ENCODE measurements around the gene VCL. TPM values are rescaled to one million over a fixed set of nuclear protein-coding genes. Genes with fewer than 3 reads are reported as not detected.

VCL gene
- total RNA-seq, 1 experiment from 2014 or later: 176 TPM

DNA sequence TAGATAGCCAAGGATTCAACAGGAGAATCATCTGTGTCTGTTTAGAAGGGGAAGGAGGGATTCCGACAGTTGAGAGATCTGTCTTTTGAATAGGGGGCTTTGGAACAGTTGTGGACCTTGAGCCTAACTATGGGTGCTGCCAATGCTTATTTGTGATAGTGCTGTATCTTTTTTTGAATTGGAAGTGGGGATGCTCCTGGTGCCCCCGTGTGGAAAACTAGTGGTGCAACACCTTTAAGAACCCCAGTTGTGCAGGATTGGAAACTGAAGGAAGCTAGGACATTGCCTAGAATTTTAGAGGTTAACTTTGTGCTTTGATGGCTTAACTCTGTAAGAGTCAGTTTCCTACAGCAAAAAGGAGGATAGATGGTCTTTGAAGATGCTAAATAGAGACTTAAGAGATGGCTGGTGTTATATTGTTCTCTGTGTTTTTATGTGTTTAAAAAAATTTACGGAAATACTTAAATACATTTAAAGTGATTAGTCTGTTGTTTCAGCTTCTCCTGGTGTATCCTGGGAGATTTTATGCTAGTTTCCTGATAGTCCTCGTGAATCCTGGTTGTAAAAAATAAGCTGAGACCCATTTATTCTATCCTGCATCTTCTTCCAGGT lies 83.4 kb downstream of the VCL start:
- H3K36me3 ChIP-seq (ENCODE audit: insufficient read depth, low read length, poor library complexity, severe bottlenecking): peaks cover 15% of the 10 kb centered on the region

GRCh38 chr10:74081941-74082718 lies 84.2 kb downstream of the VCL start:
- POLR2A ChIA-PET (ENCODE audit: low non-redundant PET): no interaction called here
- H3K4me3 ChIP-seq (ENCODE audit: low read depth, low read length, poor library complexity, severe bottlenecking): no peak overlapping the region
- DNase-seq (ENCODE audit: low spot score): no peak
- intact Hi-C loops (cut with micrococcal nuclease; ENCODE audit: unreplicated experiment): loop anchor here (1.0 to 2.0 kb wide), 3 partner anchors 71 to 196 kb away; no protein-coding TSS in a partner anchor
- peaks cover 15% of the 10 kb centered on the region for H3K36me3 ChIP-seq (ENCODE audit: insufficient read depth, low read length, poor library complexity, severe bottlenecking)
- peaks cover 48% of the 10 kb centered on the region for H3K4me1 ChIP-seq (ENCODE audit: insufficient read depth, low read length, poor library complexity, severe bottlenecking)
- CTCF ChIA-PET: interaction anchor here (0.5 to 3.0 kb wide), 14 partner anchors 9 to 633 kb away, joined by 3 to 29 read pairs (median 4); no protein-coding TSS in a partner anchor
- no peak overlapping the region for H3K27ac ChIP-seq (ENCODE audit: low read depth, low read length, poor library complexity, severe bottlenecking)
- TF ChIP-seq EZH2 (IDR thresholded peaks at IDR 0.05; ENCODE audit: borderline replicate concordance, low read depth, low read length, poor library complexity, severe bottlenecking): no peak
- H3K9me3 ChIP-seq (ENCODE audit: low read depth, low read length, poor library complexity, severe bottlenecking): no peaks in the 10 kb centered on the region
- no TSS peak for BruUV-seq (replicated peaks)
- no peaks in the 10 kb centered on the region for H3K27me3 ChIP-seq (replicated peaks; ENCODE audit: insufficient read depth, low read depth, low read length, poor library complexity)

More for the DNA sequence above, 83.4 kb downstream of the VCL start:
- no peak for TF ChIP-seq EZH2 (IDR thresholded peaks at IDR 0.05; ENCODE audit: borderline replicate concordance, low read depth, low read length, poor library complexity, severe bottlenecking)
- TF ChIP-seq, protein P1, sequence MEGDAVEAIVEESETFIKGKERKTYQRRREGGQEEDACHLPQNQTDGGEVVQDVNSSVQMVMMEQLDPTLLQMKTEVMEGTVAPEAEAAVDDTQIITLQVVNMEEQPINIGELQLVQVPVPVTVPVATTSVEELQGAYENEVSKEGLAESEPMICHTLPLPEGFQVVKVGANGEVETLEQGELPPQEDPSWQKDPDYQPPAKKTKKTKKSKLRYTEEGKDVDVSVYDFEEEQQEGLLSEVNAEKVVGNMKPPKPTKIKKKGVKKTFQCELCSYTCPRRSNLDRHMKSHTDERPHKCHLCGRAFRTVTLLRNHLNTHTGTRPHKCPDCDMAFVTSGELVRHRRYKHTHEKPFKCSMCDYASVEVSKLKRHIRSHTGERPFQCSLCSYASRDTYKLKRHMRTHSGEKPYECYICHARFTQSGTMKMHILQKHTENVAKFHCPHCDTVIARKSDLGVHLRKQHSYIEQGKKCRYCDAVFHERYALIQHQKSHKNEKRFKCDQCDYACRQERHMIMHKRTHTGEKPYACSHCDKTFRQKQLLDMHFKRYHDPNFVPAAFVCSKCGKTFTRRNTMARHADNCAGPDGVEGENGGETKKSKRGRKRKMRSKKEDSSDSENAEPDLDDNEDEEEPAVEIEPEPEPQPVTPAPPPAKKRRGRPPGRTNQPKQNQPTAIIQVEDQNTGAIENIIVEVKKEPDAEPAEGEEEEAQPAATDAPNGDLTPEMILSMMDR (conservative IDR thresholded peaks at IDR 0.05; ENCODE audit: low read depth, low read length): peak; percentile 87
- peak; percentile 84 for DNase-seq (ENCODE audit: low spot score)
- peaks cover 56% of the 10 kb centered on the region for H3K4me1 ChIP-seq (ENCODE audit: insufficient read depth, low read length, poor library complexity, severe bottlenecking)
- intact Hi-C loops (cut with micrococcal nuclease; ENCODE audit: unreplicated experiment): loop anchor here (1.0 to 2.0 kb wide), 3 partner anchors 70 to 195 kb away; no protein-coding TSS in a partner anchor
- H3K4me3 ChIP-seq (ENCODE audit: low read depth, low read length, poor library complexity, severe bottlenecking): no peak overlapping the region
- POLR2A ChIA-PET (ENCODE audit: low non-redundant PET): no interaction called here
- H3K27ac ChIP-seq (ENCODE audit: low read depth, low read length, poor library complexity, severe bottlenecking): peak overlapping the region; percentile 90
- H3K9me3 ChIP-seq (ENCODE audit: low read depth, low read length, poor library complexity, severe bottlenecking): no peaks in the 10 kb centered on the region
- no peaks in the 10 kb centered on the region for H3K27me3 ChIP-seq (replicated peaks; ENCODE audit: insufficient read depth, low read depth, low read length, poor library complexity)
- CTCF ChIA-PET: interaction anchor here (0.5 to 3.0 kb wide), 14 partner anchors 9 to 632 kb away, joined by 3 to 29 read pairs (median 4); no protein-coding TSS in a partner anchor
- BruUV-seq (replicated peaks): no TSS peak

DNA sequence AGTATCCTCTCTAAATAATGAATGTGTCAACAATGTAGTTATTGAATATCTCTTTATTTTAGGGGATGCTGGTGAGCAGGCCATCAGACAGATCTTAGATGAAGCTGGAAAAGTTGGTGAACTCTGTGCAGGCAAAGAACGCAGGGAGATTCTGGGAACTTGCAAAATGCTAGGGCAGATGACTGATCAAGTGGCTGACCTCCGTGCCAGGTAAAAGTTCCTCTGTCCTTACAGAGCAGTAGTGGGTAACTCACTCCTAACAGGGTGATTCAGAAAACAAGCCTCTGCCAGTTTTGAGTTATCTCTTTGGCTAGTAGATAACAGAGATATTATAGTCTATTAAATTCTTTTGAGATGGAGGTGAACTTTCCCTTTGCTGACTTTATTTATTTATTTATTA lies 85.4 kb downstream of the VCL start:
- TF ChIP-seq, protein P1 (conservative IDR thresholded peaks at IDR 0.05; ENCODE audit: low read depth, low read length): no peak
- TF ChIP-seq EZH2 (IDR thresholded peaks at IDR 0.05; ENCODE audit: borderline replicate concordance, low read depth, low read length, poor library complexity, severe bottlenecking): no peak
- Histone ChIP-seq H3K4me3 (ENCODE audit: low read depth, low read length, poor library complexity, severe bottlenecking) (no peak overlapping the region), H3K27ac (ENCODE audit: low read depth, low read length, poor library complexity, severe bottlenecking) (no peak overlapping the region), H3K36me3 (ENCODE audit: insufficient read depth, low read length, poor library complexity, severe bottlenecking) (peaks cover 21% of the 10 kb centered on the region), H3K27me3 (replicated peaks; ENCODE audit: insufficient read depth, low read depth, low read length, poor library complexity) (no peaks in the 10 kb centered on the region), H3K9me3 (ENCODE audit: low read depth, low read length, poor library complexity, severe bottlenecking) (no peaks in the 10 kb centered on the region), H3K4me1 (ENCODE audit: insufficient read depth, low read length, poor library complexity, severe bottlenecking) (peaks cover 36% of the 10 kb centered on the region)
- intact Hi-C loops (cut with micrococcal nuclease; ENCODE audit: unreplicated experiment): no loop called here
- POLR2A ChIA-PET (ENCODE audit: low non-redundant PET): interaction anchor here (0.6 kb wide), 1 partner anchor 29 kb away, joined by 3 read pairs; no protein-coding TSS in a partner anchor
- DNase-seq (ENCODE audit: low spot score): no peak
- BruUV-seq (replicated peaks): no TSS peak
- CTCF ChIA-PET: no interaction called here

All from A673 (cell line).